CD8-positive, alpha-beta memory T cell (primary cell): ENCODE measurements around the gene DSC2. TPM values are rescaled to one million over a fixed set of nuclear protein-coding genes. Genes with fewer than 3 reads are reported as not detected.
"Not testable (repeated sequence)": the region's sequence is repeated elsewhere in the genome, so short reads cannot be mapped to it uniquely, and the experiment has no call there.

ENCODE experiments used
- CTCF ChIA-PET: fragments of 350-600 bp; sonication (Branson Sonifier 250); formaldehyde crosslinking; loops from one replicate; lab custom pipeline; 2021; ENCODE audit warnings: antibody characterized with exemption; lab: Charles Lee
- POLR2A ChIA-PET: fragments of 350-600 bp; sonication (Branson Sonifier 250); formaldehyde crosslinking; loops from one replicate; lab custom pipeline; 2021; ENCODE audit warnings: antibody characterized with exemption; lab: Charles Lee
- DNase-seq, 5 donors: peaks; one replicate each; pipeline versions ENCODE4 v3.0.0 to v3.0.0-alpha.2; 2020 to 2022; ENCODE audit warnings: mixed read lengths in 1 of 5
- H3K27ac ChIP-seq: one replicate; pipeline ENCODE4 v1.7.0; 2013; ENCODE audit warnings: low read depth, mild to moderate bottlenecking, low read length, moderate library complexity
- H3K27me3 ChIP-seq: 2 replicates; pipeline ENCODE4 v1.7.0; 2013; ENCODE audit warnings: low read length, mild to moderate bottlenecking; ENCODE audit not compliant: insufficient read depth, poor library complexity, severe bottlenecking
- H3K36me3 ChIP-seq: 2 replicates; pipeline ENCODE4 v1.7.0; 2013; ENCODE audit warnings: mild to moderate bottlenecking, low read length, moderate library complexity; ENCODE audit not compliant: insufficient read depth
- H3K4me1 ChIP-seq: 2 replicates; pipeline ENCODE4 v1.7.0; 2013; ENCODE audit warnings: mild to moderate bottlenecking, low read length, moderate library complexity; ENCODE audit not compliant: insufficient read depth
- H3K4me3 ChIP-seq: 2 replicates; pipeline ENCODE4 v1.7.0; 2013; ENCODE audit warnings: mild to moderate bottlenecking, low read length
- H3K9me3 ChIP-seq: 2 replicates; pipeline ENCODE4 v1.7.0; 2013; ENCODE audit warnings: mild to moderate bottlenecking, low read length
- H3K27ac Mint-ChIP-seq, 8 donors: one replicate each; pipeline ENCODE4 v1.8.0; 2020 to 2021; ENCODE audit warnings: mixed read lengths in 8 of 8, mild to moderate bottlenecking in 6 of 8, inconsistent platforms in 3 of 8, moderate library complexity in 3 of 8
- H3K27me3 Mint-ChIP-seq, 2 donors: one replicate each; pipeline ENCODE4 v1.8.0; 2020 to 2021; ENCODE audit warnings: mixed read lengths in 2 of 2, mild to moderate bottlenecking in 1 of 2, moderate library complexity in 1 of 2
- H3K36me3 Mint-ChIP-seq, 3 donors: one replicate each; pipeline ENCODE4 v1.8.0; 2020 to 2021; ENCODE audit warnings: mixed read lengths in 3 of 3, inconsistent platforms in 1 of 3, mild to moderate bottlenecking in 1 of 3
- H3K4me1 Mint-ChIP-seq, 3 donors: one replicate each; pipeline ENCODE4 v1.8.0; 2020 to 2021; ENCODE audit warnings: mixed read lengths in 3 of 3, inconsistent platforms in 1 of 3, mild to moderate bottlenecking in 1 of 3
- H3K4me3 Mint-ChIP-seq, 7 donors: one replicate each; pipeline ENCODE4 v1.8.0; 2020 to 2021; ENCODE audit warnings: mixed read lengths in 7 of 7, mild to moderate bottlenecking in 6 of 7, moderate library complexity in 4 of 7, inconsistent platforms in 2 of 7
- H3K9me3 Mint-ChIP-seq, 5 donors: one replicate each; pipeline ENCODE4 v1.8.0; 2020 to 2022; ENCODE audit warnings: mixed read lengths in 5 of 5, mild to moderate bottlenecking in 3 of 5, moderate library complexity in 2 of 5, inconsistent platforms in 1 of 5
- polyA plus RNA-seq: library from polyadenylated mRNA; unstranded; fragments of 300-500 nt; fragmentation: Illumina TruSeq; gene quantifications from one replicate; pipeline ENCODE4 v1.2.3, GENCODE V29; 2021
- total RNA-seq, 2 experiments: library from RNA; stranded (reverse); gene quantifications; one replicate each; pipeline ENCODE4 v1.2.3, GENCODE V29; 2021

Gene DSC2
- total and polyA plus RNA-seq, 3 experiments from 2014 or later: not detected

DNA sequence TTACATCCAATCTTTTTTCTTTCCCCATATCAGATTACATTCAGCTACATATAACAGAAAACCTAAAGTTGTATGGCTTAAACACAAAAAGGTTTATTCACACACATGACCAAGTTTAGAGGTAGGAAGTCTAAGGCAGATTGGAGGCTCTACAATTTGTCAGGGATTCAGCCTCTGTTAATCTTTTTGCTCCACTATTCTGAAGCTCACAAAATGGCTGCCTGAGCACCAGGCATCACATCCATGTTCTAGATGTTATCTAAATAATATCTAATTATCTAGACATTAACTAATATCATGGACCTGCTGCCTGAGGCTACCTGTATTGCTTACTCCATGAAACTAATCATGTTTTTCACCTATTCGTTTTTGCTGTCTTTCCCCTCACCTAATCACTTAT, 23.7 kb upstream of the DSC2 start:
- no peaks in the 10 kb centered on the region for H3K4me1 Mint-ChIP-seq
- no peaks in the 10 kb centered on the region for H3K36me3 Mint-ChIP-seq
- no peaks in the 10 kb centered on the region for H3K36me3 ChIP-seq
- peaks cover 2 to 12% (median 9%) of the 10 kb centered on the region in 5 donors for H3K9me3 Mint-ChIP-seq
- H3K4me3 ChIP-seq: no peak overlapping the region
- no peak overlapping the region for H3K27ac ChIP-seq
- ChIA-PET CTCF (no interaction called here), POLR2A (no interaction called here)
- no peak for DNase-seq
- no peaks in the 10 kb centered on the region for H3K9me3 ChIP-seq
- no peak overlapping the region for H3K4me3 Mint-ChIP-seq
- no peaks in the 10 kb centered on the region for H3K27me3 Mint-ChIP-seq
- H3K27ac Mint-ChIP-seq: no peak overlapping the region
- no peaks in the 10 kb centered on the region for H3K4me1 ChIP-seq
- no peaks in the 10 kb centered on the region for H3K27me3 ChIP-seq

DNA sequence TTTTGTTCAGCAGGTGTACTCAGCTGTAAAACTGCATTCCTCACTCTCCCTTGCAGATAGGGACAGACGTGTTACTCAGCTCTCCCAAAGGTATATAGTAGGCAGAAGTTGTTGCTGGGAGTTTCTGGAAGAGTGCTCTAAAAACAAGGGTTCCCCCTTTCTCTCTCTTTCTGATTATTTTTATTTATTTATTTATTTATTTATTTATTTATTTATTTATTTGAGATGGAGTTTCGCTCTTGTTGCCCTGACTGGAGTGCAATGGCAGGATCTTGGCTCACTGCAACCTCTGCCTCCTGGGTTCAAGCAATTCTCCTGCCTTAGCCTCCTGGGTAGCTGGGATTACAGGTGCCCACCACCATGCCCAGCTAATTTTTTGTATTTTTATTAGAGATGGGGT, 20.9 kb upstream of the DSC2 start:
- H3K27me3 Mint-ChIP-seq, H3K4me1 Mint-ChIP-seq, DNase-seq, CTCF ChIA-PET, H3K4me1 ChIP-seq, POLR2A ChIA-PET, H3K4me3 Mint-ChIP-seq, H3K4me3 ChIP-seq, H3K36me3 Mint-ChIP-seq, H3K27me3 ChIP-seq, H3K27ac Mint-ChIP-seq, H3K36me3 ChIP-seq, H3K9me3 ChIP-seq, H3K27ac ChIP-seq: not testable (repeated sequence)
- peaks cover 6 to 25% (median 18%) of the 10 kb centered on the region in 5 donors for H3K9me3 Mint-ChIP-seq

DNA sequence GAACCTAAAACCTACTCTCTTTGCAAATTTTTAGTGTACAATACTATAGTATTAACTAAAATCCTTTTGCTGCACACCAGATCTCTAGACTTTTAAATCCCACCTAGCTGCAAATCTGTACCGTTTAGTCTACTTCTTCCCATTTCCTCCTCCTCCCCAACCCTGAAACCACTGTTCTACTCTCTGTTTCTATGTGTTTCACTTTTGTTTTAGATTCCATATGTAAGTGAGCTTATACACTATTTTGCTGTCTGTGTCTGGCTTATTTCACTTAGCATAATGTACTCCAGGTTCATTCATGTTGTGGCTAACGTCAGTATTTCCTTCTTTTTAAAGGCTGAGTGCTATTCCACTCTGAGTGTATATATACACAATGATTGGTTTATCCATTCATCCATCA, 18.4 kb upstream of the DSC2 start:
- Histone ChIP-seq H3K27ac (no peak overlapping the region), H3K36me3 (no peaks in the 10 kb centered on the region), H3K9me3 (no peaks in the 10 kb centered on the region), H3K4me3 (no peak overlapping the region), H3K4me1 (no peaks in the 10 kb centered on the region), H3K27me3 (no peaks in the 10 kb centered on the region)
- no peak for DNase-seq
- no peaks in the 10 kb centered on the region for H3K36me3 Mint-ChIP-seq
- no peak overlapping the region for H3K4me3 Mint-ChIP-seq
- H3K27ac Mint-ChIP-seq: no peak overlapping the region
- POLR2A ChIA-PET: no interaction called here
- peaks cover 11 to 31% (median 14%) of the 10 kb centered on the region in 5 donors for H3K9me3 Mint-ChIP-seq
- no peaks in the 10 kb centered on the region for H3K27me3 Mint-ChIP-seq
- no peaks in the 10 kb centered on the region for H3K4me1 Mint-ChIP-seq
- CTCF ChIA-PET: no interaction called here

DNA sequence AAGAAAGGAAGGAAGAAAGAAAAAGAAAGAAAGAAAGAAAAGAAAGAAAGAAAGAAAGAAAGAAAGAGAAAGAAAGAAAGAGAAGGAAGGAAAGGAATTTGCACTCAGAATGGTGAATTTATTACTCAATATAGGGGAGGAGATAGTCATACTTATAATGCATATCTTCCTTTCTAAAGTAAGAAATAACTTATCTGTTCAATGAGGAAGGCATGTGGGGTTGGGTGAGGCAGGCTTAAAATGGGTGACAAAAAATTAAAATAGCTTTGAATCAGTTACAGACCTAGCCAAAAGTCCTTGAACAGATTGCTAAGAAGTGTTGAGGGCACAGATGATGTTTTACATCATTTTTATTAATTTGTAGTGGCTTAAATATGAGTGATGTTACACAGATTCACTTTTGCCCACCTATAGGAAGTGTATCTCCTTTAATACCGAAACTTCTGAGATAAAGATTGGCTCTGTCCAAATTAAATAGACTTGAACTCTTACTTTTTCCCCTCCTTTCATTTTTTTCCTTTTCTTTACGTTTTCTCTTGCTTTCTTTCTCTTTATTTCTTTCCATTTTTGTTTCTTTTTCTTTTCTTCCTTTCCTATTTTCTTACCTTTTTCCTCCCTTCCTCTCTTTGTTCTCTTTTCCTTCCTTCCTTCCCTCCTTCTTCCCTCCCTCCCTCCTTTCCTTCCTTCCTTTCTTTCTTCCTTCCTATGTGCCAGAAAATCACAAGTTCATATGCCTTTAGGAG, 14.8 kb upstream of the DSC2 start:
- no peaks in the 10 kb centered on the region for H3K4me1 Mint-ChIP-seq
- peak overlapping the region in 1 of 7 donors; percentile 24 for H3K4me3 Mint-ChIP-seq
- DNase-seq: no peak
- H3K9me3 Mint-ChIP-seq: peaks cover 9 to 25% (median 12%) of the 10 kb centered on the region in 5 donors
- Histone ChIP-seq H3K9me3 (no peaks in the 10 kb centered on the region), H3K36me3 (no peaks in the 10 kb centered on the region), H3K27me3 (no peaks in the 10 kb centered on the region), H3K4me3 (no peak overlapping the region), H3K4me1 (no peaks in the 10 kb centered on the region), H3K27ac (no peak overlapping the region)
- no peaks in the 10 kb centered on the region for H3K36me3 Mint-ChIP-seq
- no peak overlapping the region for H3K27ac Mint-ChIP-seq
- POLR2A ChIA-PET: no interaction called here
- CTCF ChIA-PET: no interaction called here
- H3K27me3 Mint-ChIP-seq: no peaks in the 10 kb centered on the region

DNA sequence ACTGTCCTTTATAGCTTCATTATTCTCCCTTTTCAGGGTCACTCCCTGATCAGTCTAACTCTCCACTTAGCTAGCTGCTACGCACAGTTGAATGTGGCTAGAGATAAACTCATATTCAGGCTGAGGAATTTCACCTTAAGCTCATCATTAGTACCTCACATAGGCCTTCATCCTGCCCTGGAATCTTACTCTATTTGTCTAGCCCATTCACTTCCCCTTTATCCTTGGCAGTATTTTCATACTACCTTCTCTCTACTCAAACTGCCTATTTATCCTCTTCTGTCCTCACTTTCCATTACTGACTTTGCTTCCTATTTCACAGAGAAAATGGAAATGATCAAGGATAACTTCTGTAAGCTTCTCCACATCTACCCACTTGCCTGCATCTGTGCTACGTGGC, 10.6 kb upstream of the DSC2 start:
- Histone ChIP-seq H3K36me3 (no peaks in the 10 kb centered on the region), H3K9me3 (no peaks in the 10 kb centered on the region), H3K27me3 (no peaks in the 10 kb centered on the region), H3K4me1 (no peaks in the 10 kb centered on the region), H3K27ac (no peak overlapping the region), H3K4me3 (no peak overlapping the region)
- no peaks in the 10 kb centered on the region for H3K4me1 Mint-ChIP-seq
- H3K36me3 Mint-ChIP-seq: no peaks in the 10 kb centered on the region
- H3K27me3 Mint-ChIP-seq: no peaks in the 10 kb centered on the region
- POLR2A ChIA-PET: no interaction called here
- no peak overlapping the region for H3K4me3 Mint-ChIP-seq
- CTCF ChIA-PET: no interaction called here
- DNase-seq: no peak
- H3K9me3 Mint-ChIP-seq: peaks cover 0 to 11% (median 8%) of the 10 kb centered on the region in 5 donors
- no peak overlapping the region for H3K27ac Mint-ChIP-seq

DNA sequence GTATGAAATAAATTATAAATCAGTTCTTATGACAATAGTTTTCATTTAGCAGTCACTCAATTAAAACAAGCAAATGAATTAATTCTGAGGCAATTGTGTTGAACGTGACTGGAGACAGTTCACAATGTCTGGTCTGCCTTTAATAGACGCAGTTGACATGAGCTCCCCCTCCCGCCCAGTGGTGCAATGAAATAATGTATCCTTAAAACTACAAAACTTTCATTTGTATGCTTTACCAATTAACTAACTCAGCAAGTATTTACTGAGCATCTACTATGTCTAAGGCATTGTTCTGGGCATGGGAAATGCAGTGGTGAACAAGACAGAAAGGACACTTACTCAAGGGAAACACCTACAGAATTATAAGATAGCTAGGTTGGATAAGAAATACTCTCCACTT, 3.5 kb upstream of the DSC2 start:
- H3K27ac ChIP-seq: no peak overlapping the region
- POLR2A ChIA-PET: no interaction called here
- no peaks in the 10 kb centered on the region for H3K36me3 Mint-ChIP-seq
- peaks cover 2 to 7% of the 10 kb centered on the region in 2 donors for H3K27me3 Mint-ChIP-seq
- H3K9me3 Mint-ChIP-seq: peaks cover 2 to 14% (median 10%) of the 10 kb centered on the region in 5 donors
- no peaks in the 10 kb centered on the region for H3K4me1 Mint-ChIP-seq
- no peaks in the 10 kb centered on the region for H3K4me1 ChIP-seq
- no peak for DNase-seq
- H3K36me3 ChIP-seq: no peaks in the 10 kb centered on the region
- no peaks in the 10 kb centered on the region for H3K9me3 ChIP-seq
- H3K27me3 ChIP-seq: no peaks in the 10 kb centered on the region
- H3K27ac Mint-ChIP-seq: no peak overlapping the region
- no peak overlapping the region for H3K4me3 ChIP-seq
- CTCF ChIA-PET: no interaction called here
- no peak overlapping the region for H3K4me3 Mint-ChIP-seq

DNA sequence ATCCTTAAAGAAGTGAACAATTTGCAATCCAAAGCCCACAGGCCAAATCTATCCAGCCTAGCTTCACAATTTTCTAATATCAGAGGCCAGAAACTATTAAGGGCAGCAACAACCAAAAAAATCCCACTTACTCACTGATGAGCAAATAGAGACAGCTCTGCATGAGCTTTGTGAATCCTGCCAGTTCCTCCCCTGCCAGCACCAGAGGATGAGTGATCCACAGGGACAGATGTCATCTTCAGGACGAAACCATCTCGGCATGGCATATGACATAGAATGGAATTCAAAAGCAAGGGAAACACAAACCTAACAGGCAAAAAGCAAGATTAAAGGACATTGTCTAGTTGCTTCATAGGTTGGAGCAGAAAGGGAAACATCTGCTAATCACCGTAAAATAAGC, 2.2 kb upstream of the DSC2 start:
- CTCF ChIA-PET: no interaction called here
- H3K4me3 Mint-ChIP-seq: no peak overlapping the region
- peaks cover 7 to 12% of the 10 kb centered on the region in 2 donors for H3K27me3 Mint-ChIP-seq
- Histone ChIP-seq H3K36me3 (no peaks in the 10 kb centered on the region), H3K4me3 (no peak overlapping the region), H3K27me3 (no peaks in the 10 kb centered on the region), H3K9me3 (no peaks in the 10 kb centered on the region), H3K4me1 (no peaks in the 10 kb centered on the region), H3K27ac (no peak overlapping the region)
- H3K9me3 Mint-ChIP-seq: peaks cover 2 to 21% (median 11%) of the 10 kb centered on the region in 5 donors
- H3K36me3 Mint-ChIP-seq: no peaks in the 10 kb centered on the region
- H3K4me1 Mint-ChIP-seq: no peaks in the 10 kb centered on the region
- DNase-seq: no peak
- POLR2A ChIA-PET: no interaction called here
- no peak overlapping the region for H3K27ac Mint-ChIP-seq

DNA sequence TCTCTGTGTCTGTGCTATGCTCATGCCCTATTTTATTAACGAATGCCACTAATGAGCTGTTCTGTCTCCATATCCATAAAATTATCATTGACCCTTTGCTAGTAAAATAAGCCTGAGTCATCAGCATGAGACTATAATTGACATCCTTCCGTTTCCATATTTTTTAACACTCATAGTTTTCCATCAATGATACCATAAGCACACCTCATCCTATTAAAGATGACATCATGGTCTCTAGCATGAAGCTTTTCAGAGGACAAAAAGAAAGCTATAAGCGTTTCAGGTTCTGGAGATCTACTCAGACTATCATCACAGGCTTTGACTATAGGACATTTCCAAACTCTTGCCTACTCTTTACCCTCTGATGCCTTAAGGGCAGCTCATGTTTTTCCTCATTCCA, 1.2 kb upstream of the DSC2 start:
- Mint-ChIP-seq H3K36me3 (no peaks in the 10 kb centered on the region), H3K9me3 (peaks cover 2 to 27% (median 12%) of the 10 kb centered on the region in 5 donors), H3K4me3 (no peak overlapping the region), H3K27ac (no peak overlapping the region), H3K4me1 (no peaks in the 10 kb centered on the region), H3K27me3 (peaks cover 7 to 12% of the 10 kb centered on the region in 2 donors)
- DNase-seq: no peak
- H3K4me3 ChIP-seq: no peak overlapping the region
- ChIA-PET POLR2A (no interaction called here), CTCF (no interaction called here)
- no peak overlapping the region for H3K27ac ChIP-seq
- H3K36me3 ChIP-seq: no peaks in the 10 kb centered on the region
- H3K4me1 ChIP-seq: no peaks in the 10 kb centered on the region
- no peaks in the 10 kb centered on the region for H3K9me3 ChIP-seq
- H3K27me3 ChIP-seq: no peaks in the 10 kb centered on the region
